Spleen (tissue), 11 donors: Measurements from ENCODE around the gene TSPAN18. TPM values are rescaled to one million over a fixed set of nuclear protein-coding genes. Genes with fewer than 3 reads are reported as not detected.

Source experiments
- DNase-seq: peaks from one replicate; pipeline ENCODE4 v3.0.0-alpha.2; 2020
- H3K27ac ChIP-seq, 8 donors: fragments of 200-600 bp; sonication (generic) in 7 of 8; 1 replicate in 4 of 8; 2 replicates in 4 of 8; pipeline versions ENCODE4 v1.5.0 to v1.8.0; 2016 to 2021; ENCODE audit warnings: inconsistent platforms in 4 of 8, mild to moderate bottlenecking in 4 of 8, moderate library complexity in 1 of 8
- H3K27me3 ChIP-seq, 7 donors: fragments of 200-600 bp; sonication (generic) in 6 of 7; replicated peaks in 1 of 7; 1 replicate in 4 of 7; 2 replicates in 3 of 7; pipeline versions ENCODE4 v1.5.0 to v1.8.0; 2016 to 2021; ENCODE audit warnings: inconsistent platforms in 3 of 7, mild to moderate bottlenecking in 1 of 7
- H3K36me3 ChIP-seq, 6 donors: fragments of 200-600 bp; sonication (generic) in 5 of 6; 1 replicate in 4 of 6; 2 replicates in 2 of 6; pipeline versions ENCODE4 v1.5.0 to v1.8.0; 2016 to 2021; ENCODE audit warnings: inconsistent platforms in 2 of 6
- H3K4me1 ChIP-seq, 6 donors: fragments of 200-600 bp; sonication (generic) in 5 of 6; 1 replicate in 3 of 6; 2 replicates in 3 of 6; pipeline versions ENCODE4 v1.5.0 to v1.8.0; 2016 to 2021; ENCODE audit warnings: inconsistent platforms in 3 of 6
- H3K4me3 ChIP-seq, 8 donors: fragments of 200-600 bp; sonication (generic) in 7 of 8; 1 replicate in 4 of 8; 2 replicates in 4 of 8; pipeline versions ENCODE4 v1.5.0 to v1.8.0; 2016 to 2021; ENCODE audit warnings: inconsistent platforms in 4 of 8, mild to moderate bottlenecking in 4 of 8, moderate library complexity in 2 of 8
- H3K9me3 ChIP-seq, 8 donors: fragments of 200-600 bp; sonication (generic) in 7 of 8; 1 replicate in 4 of 8; 2 replicates in 4 of 8; pipeline versions ENCODE4 v1.5.0 to v1.8.0; 2016 to 2021; ENCODE audit warnings: inconsistent platforms in 4 of 8
- POLR2A ChIP-seq, 3 donors: fragments of 450-650 bp; IDR thresholded peaks; one replicate each; pipeline ENCODE4 v1.5.1; 2017; ENCODE audit warnings: antibody characterized with exemption in 3 of 3, mild to moderate bottlenecking in 1 of 3
- POLR2AphosphoS5 ChIP-seq, 3 donors: sonication (generic); formaldehyde crosslinking; IDR thresholded peaks; one replicate each; pipeline ENCODE4 v1.5.1; 2017; ENCODE audit warnings: antibody characterized with exemption in 3 of 3
- WGBS, 5 donors: extraction: QIAGEN DNeasy Blood & Tissue Kit in 3 of 5; methylation state at CpG; one replicate each; pipeline versions ENCODE4 v1.1.5 to v1.1.7; 2013 to 2018; 5-methylcytosine and 5-hydroxymethylcytosine counted together
- intact Hi-C: fragments of 100-400 bp; cut with DNase I; formaldehyde crosslinking; loops from one replicate; pipeline ENCODE4 v1.15.0; 2023; ENCODE audit warnings: low total_unique reads
- polyA plus RNA-seq, 3 donors: library from polyadenylated mRNA; stranded (reverse); fragments of 200-250 nt; gene quantifications; one replicate each; pipeline ENCODE4 v1.2.1, GENCODE V29; 2013
- total RNA-seq, 7 donors: library from RNA; depleted of rRNA in 3 of 7; stranded (reverse); fragments of >200 nt in 3 of 7; fragmentation: NEBNext Ultra II Directional in 4 of 7; extraction: Animal tissue kit (Norgen Biotek cat#: 25700) in 4 of 7; gene quantifications; one replicate each; pipeline versions ENCODE4 v1.1.0 to v1.2.1, GENCODE V29; 2016 to 2021
- TF ChIP-seq, protein P1 (sequence below), 11 experiments: fragments of 200-600 bp in 7 of 11; fragments of 450-650 bp in 4 of 11; sonication (generic) in 4 of 11; IDR thresholded peaks in 8 of 11; conservative IDR thresholded peaks in 3 of 11; 1 replicate in 7 of 11; 2 replicates in 4 of 11; pipeline versions ENCODE4 v1.4.0 to v1.8.0; 2016 to 2021; ENCODE audit warnings: antibody characterized with exemption in 11 of 11, inconsistent platforms in 4 of 11, mild to moderate bottlenecking in 1 of 11
- donor health status: healthy with polysubstance abuse.
- donor health status: DM: no; HTN: no; CAD: no; lungs with moderate emphysema.
- donor health status: DM: no; HTN: no; CAD: no.
- donor health status: Bipolar disorder and iron deficiency.
- donor health status: healthy.
- donor health status: DM: no; HTN: no; CAD: no.
- donor health status: DM: yes; HTN: yes; CAD: no.

Gene TSPAN18
- total and polyA plus RNA-seq, 10 donors = 2.1 to 47.5 (median 21.3) TPM

DNA sequence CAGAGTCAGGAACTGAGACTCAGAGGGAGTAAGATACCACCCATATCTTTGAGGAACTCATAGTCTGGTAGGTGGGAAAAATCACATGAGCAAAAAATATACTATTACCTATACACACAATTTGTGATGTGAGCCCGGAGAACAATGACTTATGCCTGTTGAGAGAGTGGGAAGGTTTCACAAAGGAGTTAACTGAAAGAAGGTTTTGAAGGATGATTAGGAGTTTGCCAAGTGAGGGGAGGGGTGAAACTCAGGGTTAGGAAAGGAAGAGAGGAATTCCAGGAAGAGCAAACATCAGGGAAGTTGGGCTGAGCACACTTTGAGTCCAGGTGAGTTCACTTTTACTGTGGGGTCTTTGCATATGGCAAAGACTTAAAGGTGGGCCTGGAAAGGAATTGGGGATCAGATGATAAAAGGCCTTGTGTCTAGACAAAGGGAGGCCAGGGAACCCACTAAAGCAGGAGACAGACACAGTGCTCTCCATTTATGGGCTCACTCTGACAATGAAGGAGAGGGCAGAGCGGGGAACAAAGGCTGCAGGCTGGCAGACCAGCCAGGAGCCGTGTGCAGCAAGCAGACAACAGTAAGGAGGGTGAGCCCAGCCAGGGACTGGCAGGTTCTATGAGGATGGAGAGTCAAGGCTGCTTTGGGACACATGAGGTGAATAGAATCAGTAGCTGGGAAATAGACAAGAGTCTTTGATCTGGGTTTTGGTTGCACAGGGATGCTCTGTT, 33.1 kb downstream of the TSPAN18 start:
- Histone ChIP-seq H3K4me3 (no peak overlapping the region), H3K36me3 (no peaks in the 10 kb centered on the region), H3K4me1 (peaks cover 0 to 13% (median 2%) of the 10 kb centered on the region in 6 donors), H3K27me3 (no peaks in the 10 kb centered on the region), H3K27ac (no peak overlapping the region), H3K9me3 (peaks cover 0 to 21% (median 17%) of the 10 kb centered on the region in 8 donors)
- WGBS, 5 donors = 81 to 93% (median 86%) methylated on average over 3 of the region's 3 CpGs
- TF ChIP-seq POLR2A (IDR thresholded peaks at IDR 0.05) (no peak), POLR2AphosphoS5 (IDR thresholded peaks at IDR 0.05) (no peak)
- TF ChIP-seq, protein P1, sequence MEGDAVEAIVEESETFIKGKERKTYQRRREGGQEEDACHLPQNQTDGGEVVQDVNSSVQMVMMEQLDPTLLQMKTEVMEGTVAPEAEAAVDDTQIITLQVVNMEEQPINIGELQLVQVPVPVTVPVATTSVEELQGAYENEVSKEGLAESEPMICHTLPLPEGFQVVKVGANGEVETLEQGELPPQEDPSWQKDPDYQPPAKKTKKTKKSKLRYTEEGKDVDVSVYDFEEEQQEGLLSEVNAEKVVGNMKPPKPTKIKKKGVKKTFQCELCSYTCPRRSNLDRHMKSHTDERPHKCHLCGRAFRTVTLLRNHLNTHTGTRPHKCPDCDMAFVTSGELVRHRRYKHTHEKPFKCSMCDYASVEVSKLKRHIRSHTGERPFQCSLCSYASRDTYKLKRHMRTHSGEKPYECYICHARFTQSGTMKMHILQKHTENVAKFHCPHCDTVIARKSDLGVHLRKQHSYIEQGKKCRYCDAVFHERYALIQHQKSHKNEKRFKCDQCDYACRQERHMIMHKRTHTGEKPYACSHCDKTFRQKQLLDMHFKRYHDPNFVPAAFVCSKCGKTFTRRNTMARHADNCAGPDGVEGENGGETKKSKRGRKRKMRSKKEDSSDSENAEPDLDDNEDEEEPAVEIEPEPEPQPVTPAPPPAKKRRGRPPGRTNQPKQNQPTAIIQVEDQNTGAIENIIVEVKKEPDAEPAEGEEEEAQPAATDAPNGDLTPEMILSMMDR (IDR thresholded peaks at IDR 0.05 in 8 of 11, conservative IDR thresholded peaks at IDR 0.05 in 3 of 11) = no peak
- no peak for DNase-seq
- intact Hi-C loops = no loop called here

GRCh38 chr11:44760477-44760872, 33.7 kb downstream of the TSPAN18 start:
- intact Hi-C loops = no loop called here
- Histone ChIP-seq H3K4me1 (peaks cover 0 to 14% (median 2%) of the 10 kb centered on the region in 6 donors), H3K4me3 (no peak overlapping the region), H3K9me3 (peaks cover 0 to 21% (median 17%) of the 10 kb centered on the region in 8 donors), H3K27me3 (no peaks in the 10 kb centered on the region), H3K36me3 (no peaks in the 10 kb centered on the region), H3K27ac (no peak overlapping the region)
- DNase-seq = no peak
- TF ChIP-seq POLR2AphosphoS5 (IDR thresholded peaks at IDR 0.05) (no peak), POLR2A (IDR thresholded peaks at IDR 0.05) (no peak)
- TF ChIP-seq, protein P1 (IDR thresholded peaks at IDR 0.05 in 8 of 11, conservative IDR thresholded peaks at IDR 0.05 in 3 of 11) = no peak
- 64 to 84% (median 71%) methylated on average over 1 of the region's 1 CpG for WGBS, 5 donors

- intact Hi-C loops = no loop called here
- TF ChIP-seq, protein P1 (IDR thresholded peaks at IDR 0.05 in 8 of 11, conservative IDR thresholded peaks at IDR 0.05 in 3 of 11) = no peak
- no peak for TF ChIP-seq POLR2A (IDR thresholded peaks at IDR 0.05)
- TF ChIP-seq POLR2AphosphoS5 (IDR thresholded peaks at IDR 0.05) = no peak
- Histone ChIP-seq H3K4me1 (peaks cover 0 to 20% (median 5%) of the 10 kb centered on the region in 6 donors), H3K4me3 (no peak overlapping the region), H3K27me3 (no peaks in the 10 kb centered on the region), H3K36me3 (no peaks in the 10 kb centered on the region), H3K27ac (no peak overlapping the region), H3K9me3 (peaks cover 0 to 21% (median 17%) of the 10 kb centered on the region in 8 donors)
- no peak for DNase-seq
- WGBS, 5 donors = 76 to 83% (median 78%) methylated on average over 8 to 10 of the region's 10 CpGs
Observed at GRCh38 chr11:44760917-44761550, 34.3 kb downstream of the TSPAN18 start.

DNA sequence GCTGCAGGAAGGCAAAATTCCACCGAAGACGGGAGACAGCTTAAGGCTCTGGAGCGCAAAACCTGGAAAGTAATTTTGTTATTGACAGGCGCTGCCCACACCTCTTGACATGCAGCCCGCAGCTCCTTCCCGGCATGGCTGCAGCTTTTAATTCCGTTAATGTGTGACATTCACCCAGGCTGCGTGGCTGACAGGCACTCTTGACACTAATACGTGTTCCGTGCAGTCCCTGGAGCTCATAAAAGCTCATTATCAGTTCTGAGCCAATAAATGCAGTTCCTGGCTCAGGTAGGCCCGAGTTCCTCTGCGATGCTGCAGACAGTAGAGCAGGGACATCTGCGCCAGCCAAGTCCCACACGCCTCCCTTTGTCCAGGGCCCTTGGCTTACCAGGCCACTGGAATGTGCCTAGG, 34.8 kb downstream of the TSPAN18 start:
- no peak for DNase-seq
- Histone ChIP-seq H3K27ac (no peak overlapping the region), H3K4me1 (peaks cover 0 to 25% (median 10%) of the 10 kb centered on the region in 6 donors), H3K27me3 (no peaks in the 10 kb centered on the region), H3K36me3 (no peaks in the 10 kb centered on the region), H3K4me3 (no peak overlapping the region), H3K9me3 (peaks cover 0 to 21% (median 17%) of the 10 kb centered on the region in 8 donors)
- intact Hi-C loops = no loop called here
- 72 to 88% (median 84%) methylated on average over 14 of the region's 14 CpGs for WGBS, 5 donors
- TF ChIP-seq POLR2A (IDR thresholded peaks at IDR 0.05) = no peak
- TF ChIP-seq POLR2AphosphoS5 (IDR thresholded peaks at IDR 0.05) = no peak
- TF ChIP-seq, protein P1 (IDR thresholded peaks at IDR 0.05 in 8 of 11, conservative IDR thresholded peaks at IDR 0.05 in 3 of 11) = no peak
